Panc1 (cell line): ENCODE measurements around the gene KCNJ11. TPM values are rescaled to one million over a fixed set of nuclear protein-coding genes. Genes with fewer than 3 reads are reported as not detected.

Experiments used
- ATAC-seq: fragments of 200-7000 bp; cut with Tn5 transposase; 2 replicates; pipeline ENCODE4 v1.9.1; 2020; ENCODE audit warnings: mild to moderate bottlenecking, moderate library complexity
- BruUV-seq: library from RNA; stranded (reverse); fragments of 400-500 nt; replicated peaks from 2 replicates; lab custom pipeline; 2021; lab: Mats Ljungman, UMichigan
- CTCF ChIA-PET: fragments of 300-600 bp; sonication (Branson Sonifier 250); formaldehyde crosslinking; loops from one replicate; lab custom pipeline; 2022; ENCODE audit warnings: antibody characterized with exemption; lab: Charles Lee
- POLR2A ChIA-PET: fragments of 300-600 bp; sonication (Branson Sonifier 250); formaldehyde crosslinking; loops from one replicate; lab custom pipeline; 2022; ENCODE audit warnings: antibody characterized with exemption; lab: Charles Lee
- DNase-seq: peaks from one replicate; pipeline ENCODE4 v3.0.0-alpha.2; 2010; ENCODE audit warnings: low read depth, low spot score
- H3K27ac ChIP-seq: 2 replicates; pipeline ENCODE4 v1.5.1; 2011; ENCODE audit warnings: mild to moderate bottlenecking, low read length, inconsistent platforms
- H3K27me3 ChIP-seq: fragments of 200-500 bp; sonication (Bioruptor generic); 2 replicates; pipeline ENCODE4 v1.6.0; 2014; ENCODE audit warnings: low read length, inconsistent platforms; ENCODE audit not compliant: control insufficient read depth, insufficient read depth
- H3K36me3 ChIP-seq: fragments of 200-500 bp; sonication (Bioruptor generic); 2 replicates; pipeline ENCODE4 v1.5.1; 2014; ENCODE audit warnings: inconsistent platforms, mild to moderate bottlenecking, low read length, moderate library complexity; ENCODE audit not compliant: control insufficient read depth, insufficient read depth
- H3K4me1 ChIP-seq: 2 replicates; pipeline ENCODE4 v1.5.1; 2011; ENCODE audit warnings: inconsistent platforms, mild to moderate bottlenecking, low read length, moderate library complexity; ENCODE audit not compliant: control insufficient read depth, insufficient read depth
- H3K4me3 ChIP-seq, 2 experiments: 2 replicates each; pipeline ENCODE4 v1.5.1; 2011 to 2012; ENCODE audit warnings: low read depth in 2 of 2, low read length in 2 of 2, mild to moderate bottlenecking in 2 of 2, inconsistent platforms in 1 of 2, moderate library complexity in 1 of 2
- H3K9me3 ChIP-seq: fragments of 200-500 bp; sonication (Bioruptor generic); 2 replicates; pipeline ENCODE4 v1.5.1; 2014; ENCODE audit warnings: low read depth, mild to moderate bottlenecking, inconsistent platforms, low read length, moderate library complexity; ENCODE audit not compliant: control insufficient read depth, insufficient read depth
- CTCF ChIP-seq: fragments of 450-650 bp; IDR thresholded peaks from 2 replicates; pipeline ENCODE4 v1.5.1; 2017; ENCODE audit warnings: mild to moderate bottlenecking
- POLR2AphosphoS5 ChIP-seq: IDR thresholded peaks from 2 replicates; pipeline ENCODE4 v1.6.1; 2012; ENCODE audit warnings: mild to moderate bottlenecking, low read depth, low read length, moderate library complexity
- REST ChIP-seq, 2 experiments: IDR thresholded peaks; 2 replicates each; pipeline ENCODE4 v1.6.1; 2011 to 2012; ENCODE audit warnings: low read depth in 2 of 2, control low read depth in 1 of 2, low read length in 1 of 2, mild to moderate bottlenecking in 1 of 2, moderate library complexity in 1 of 2; ENCODE audit not compliant: insufficient read depth in 1 of 2
- SIN3A ChIP-seq: IDR thresholded peaks from 2 replicates; pipeline ENCODE4 v1.6.1; 2012; ENCODE audit warnings: low read depth, mild to moderate bottlenecking, low read length, moderate library complexity, borderline replicate concordance; ENCODE audit not compliant: insufficient read depth
- TCF7L2 ChIP-seq: IDR thresholded peaks from 2 replicates; pipeline ENCODE4 v1.6.1; 2011; ENCODE audit warnings: mild to moderate bottlenecking, low read depth, low read length, inconsistent platforms
- in situ Hi-C: cut with HindIII; loops from 2 replicates; pipeline ENCODE4 v1.10.0; 2016; ENCODE audit warnings: low sequenced_read_pairs, low pct_unique_long_range_greater_than_20kb
- intact Hi-C: fragments of 100-400 bp; cut with micrococcal nuclease; formaldehyde crosslinking; loops from one replicate; pipeline ENCODE4 v1.10.0; 2022; ENCODE audit not compliant: unreplicated experiment
- total RNA-seq: library from RNA; stranded (reverse); gene quantifications from one replicate; pipeline ENCODE4 v1.2.1, GENCODE V29; 2021; ENCODE audit not compliant: unreplicated experiment

Gene KCNJ11
- total RNA-seq, 1 experiment from 2014 or later: 0.67 TPM

GRCh38 chr11:17414992-17415391, 26.5 kb upstream of the KCNJ11 start:
- Histone ChIP-seq H3K9me3 (no peaks in the 10 kb centered on the region), H3K4me1 (no peaks in the 10 kb centered on the region), H3K27ac (no peak overlapping the region), H3K4me3 (no peak overlapping the region), H3K36me3 (no peaks in the 10 kb centered on the region), H3K27me3 (peaks cover 14% of the 10 kb centered on the region; the same call in 1 of the 2 replicates)
- intact Hi-C loops: no loop called here
- POLR2A ChIA-PET: no interaction called here
- BruUV-seq: no TSS peak
- CTCF ChIA-PET: no interaction called here
- in situ Hi-C loops: no loop called here
- DNase-seq (no peak), ATAC-seq (no peak)
- TF ChIP-seq SIN3A (no peak), TCF7L2 (no peak), POLR2AphosphoS5 (no peak), CTCF (no peak), REST (IDR thresholded peaks at IDR 0.05; ENCODE audit: insufficient read depth in 1 of 2, low read depth in 2 of 2, low read length in 1 of 2) (no peak)

GRCh38 chr11:17414317-17414737, 25.9 kb upstream of the KCNJ11 start:
- in situ Hi-C loops (no loop called here), intact Hi-C loops (no loop called here)
- Histone ChIP-seq H3K4me3 (no peak overlapping the region), H3K4me1 (no peaks in the 10 kb centered on the region), H3K9me3 (no peaks in the 10 kb centered on the region), H3K27me3 (peaks cover 14% of the 10 kb centered on the region; the same call in 1 of the 2 replicates), H3K36me3 (no peaks in the 10 kb centered on the region), H3K27ac (no peak overlapping the region)
- DNase-seq (no peak), ATAC-seq (no peak)
- TF ChIP-seq POLR2AphosphoS5 (no peak), REST (IDR thresholded peaks at IDR 0.05; ENCODE audit: insufficient read depth in 1 of 2, low read depth in 2 of 2, low read length in 1 of 2) (no peak)
- no TSS peak for BruUV-seq
- ChIA-PET CTCF (no interaction called here), POLR2A (no interaction called here)
